ENCODE data around the gene ANXA2. TPM values are rescaled to one million over a fixed set of nuclear protein-coding genes. Genes with fewer than 3 reads are reported as not detected.

The ANXA2 gene
- total RNA-seq: 100 to 1,000 TPM; 212 to 219 TPM
- polyA plus RNA-seq: 471 TPM

DNA sequence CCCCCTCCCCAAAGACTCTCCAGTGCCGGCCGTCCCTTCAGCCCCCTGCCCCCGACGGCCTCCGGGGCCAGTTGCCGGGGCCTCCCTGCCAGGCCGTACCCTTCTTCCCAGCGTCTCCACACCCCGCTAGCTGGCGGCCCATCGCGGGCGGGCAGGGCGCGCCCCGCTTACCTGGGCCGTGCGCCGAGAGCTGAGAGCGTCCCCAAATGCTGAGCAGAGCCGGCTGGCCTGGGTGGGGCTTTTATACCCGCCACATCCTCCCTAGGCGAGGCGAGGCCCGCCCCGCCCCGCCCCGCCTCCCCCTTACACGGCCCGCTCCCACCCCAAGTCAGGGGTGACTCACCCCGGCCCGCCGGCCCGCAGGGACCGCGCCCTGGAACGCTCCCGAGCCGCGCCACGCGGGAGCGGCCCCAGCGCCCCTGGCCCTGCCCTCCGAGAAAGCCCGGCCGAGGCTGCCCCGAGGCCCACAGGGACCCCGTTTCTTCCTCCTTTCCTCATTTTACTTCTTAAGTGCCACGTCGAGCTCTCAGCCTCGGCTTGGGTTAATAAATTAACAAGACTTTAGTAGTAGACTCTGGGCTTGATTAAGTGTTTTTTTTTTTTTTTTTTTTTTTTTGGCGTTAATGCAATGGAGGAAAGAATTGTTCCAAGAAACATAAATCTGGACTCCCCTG is at the start of gene ANXA2:
ANXA2 (minus strand) TSS at position 215 of the 674 bp plus-strand sequence. CDS start 11,911 bp downstream, outside the sequence.
- H3K27ac Mint-ChIP-seq: peak within 1 kb of the TSS; percentile 93 to 99 (median 96)
- H3K4me1 Mint-ChIP-seq: peaks cover 50 to 61% (median 56%) of the 10 kb centered on the region in 3 donors
- ChIA-PET CTCF (interaction anchor here (0.6 to 1.8 kb wide), 5 partner anchors 10 to 739 kb away, joined by 3 to 7 read pairs (median 4); no protein-coding TSS in a partner anchor), POLR2A (interaction anchor here (0.5 to 2.0 kb wide), 10 partner anchors 9 to 1698 kb away, joined by 3 to 9 read pairs (median 4); partner anchors contain the start of genes BNIP2 and ICE2)
- peaks cover 2 to 37% (median 3%) of the 10 kb centered on the region in 3 donors for H3K36me3 Mint-ChIP-seq
- Histone ChIP-seq H3K27ac (ENCODE audit: low read depth, low read length) (peak within 1 kb of the TSS; percentile 90), H3K4me1 (ENCODE audit: insufficient read depth, low read length) (peaks cover 27% of the 10 kb centered on the region), H3K36me3 (ENCODE audit: insufficient read depth, low read length) (no peaks in the 10 kb centered on the region), H3K27me3 (ENCODE audit: insufficient read depth, low read length, poor library complexity, severe bottlenecking) (no peaks in the 10 kb centered on the region), H3K9me3 (ENCODE audit: low read length) (no peaks in the 10 kb centered on the region), H3K4me3 (ENCODE audit: low read length) (peak within 1 kb of the TSS; percentile 76)
- peaks cover 0 to 14% of the 10 kb centered on the region in 2 donors for H3K27me3 Mint-ChIP-seq
- DNase-seq: peak; percentile 65 to 94 (median 83)
- H3K4me3 Mint-ChIP-seq: peak within 1 kb of the TSS; percentile 85 to 98 (median 96)
- H3K9me3 Mint-ChIP-seq: peaks cover 0 to 8% (median 2%) of the 10 kb centered on the region in 5 donors

DNA sequence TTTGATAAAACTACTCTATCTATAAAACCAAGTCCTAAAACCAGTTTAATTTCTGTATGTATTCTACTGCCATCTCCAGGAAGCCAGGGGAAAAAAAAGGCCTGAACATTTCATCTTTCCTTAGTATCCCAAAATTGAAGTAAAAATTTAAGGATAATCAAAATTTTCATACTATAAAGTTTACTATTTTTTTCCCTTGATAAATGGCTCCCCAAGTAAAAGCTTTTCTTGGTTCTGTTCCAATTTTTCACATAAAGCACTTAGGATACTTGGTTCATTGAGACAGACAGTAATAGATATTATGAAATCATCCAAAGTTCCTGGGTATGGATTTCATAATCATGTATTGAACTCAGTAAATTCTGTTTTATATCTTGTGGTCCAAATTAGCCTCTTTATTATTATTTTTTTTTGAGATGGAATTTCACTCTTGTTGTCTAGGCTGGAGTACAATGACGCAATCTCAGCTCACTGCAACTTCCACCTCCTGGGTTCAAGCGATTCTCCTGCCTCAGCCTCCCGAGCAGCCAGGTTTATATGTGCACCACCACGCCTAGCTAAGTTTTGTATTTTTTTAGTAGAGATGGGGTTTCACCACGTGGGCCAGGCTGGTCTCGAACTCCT is 46.6 kb upstream of the ANXA2 start:
- H3K27ac Mint-ChIP-seq: peak overlapping the region in 1 of 8 donors; percentile 72
- CTCF ChIA-PET: interaction anchor here (0.6 to 2.4 kb wide), 5 partner anchors 11 to 85 kb away, joined by 3 to 14 read pairs (median 3); partner anchors contain the start of gene ANXA2
- DNase-seq: no peak
- POLR2A ChIA-PET: no interaction called here
- no peaks in the 10 kb centered on the region for H3K9me3 Mint-ChIP-seq
- H3K4me3 ChIP-seq (ENCODE audit: low read length): no peak overlapping the region
- no peak overlapping the region for H3K27ac ChIP-seq (ENCODE audit: low read depth, low read length)
- H3K9me3 ChIP-seq (ENCODE audit: low read length): no peaks in the 10 kb centered on the region
- peaks cover 0 to 50% (median 11%) of the 10 kb centered on the region in 3 donors for H3K36me3 Mint-ChIP-seq
- H3K27me3 Mint-ChIP-seq: no peaks in the 10 kb centered on the region
- H3K4me3 Mint-ChIP-seq: no peak overlapping the region
- H3K36me3 ChIP-seq (ENCODE audit: insufficient read depth, low read length): peaks cover 8% of the 10 kb centered on the region
- H3K4me1 Mint-ChIP-seq: peaks cover 7 to 11% (median 8%) of the 10 kb centered on the region in 3 donors
- H3K27me3 ChIP-seq (ENCODE audit: insufficient read depth, low read length, poor library complexity, severe bottlenecking): no peaks in the 10 kb centered on the region
- no peaks in the 10 kb centered on the region for H3K4me1 ChIP-seq (ENCODE audit: insufficient read depth, low read length)

DNA sequence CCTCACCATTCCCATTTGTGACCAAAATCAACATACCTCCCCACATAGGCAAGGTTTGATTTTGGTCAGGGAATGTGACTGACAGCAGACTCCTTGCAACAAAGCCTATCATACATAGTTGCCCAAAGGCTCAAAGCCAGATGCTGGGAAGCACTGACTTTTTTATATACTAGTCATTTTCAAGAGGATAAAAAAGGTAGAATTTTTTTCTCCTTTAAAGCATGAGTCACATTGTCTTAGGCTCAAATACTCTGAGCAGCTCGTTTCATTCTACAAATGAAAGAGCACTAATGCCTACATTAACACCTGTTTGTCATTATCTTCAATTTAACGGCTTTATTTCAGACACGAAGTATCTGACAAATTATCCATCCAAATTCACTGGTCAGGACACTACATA is 45.0 kb upstream of the ANXA2 start:
- H3K4me3 Mint-ChIP-seq: no peak overlapping the region
- peaks cover 0 to 42% (median 8%) of the 10 kb centered on the region in 3 donors for H3K36me3 Mint-ChIP-seq
- H3K4me3 ChIP-seq (ENCODE audit: low read length): no peak overlapping the region
- H3K4me1 ChIP-seq (ENCODE audit: insufficient read depth, low read length): no peaks in the 10 kb centered on the region
- no peak for DNase-seq
- H3K27me3 ChIP-seq (ENCODE audit: insufficient read depth, low read length, poor library complexity, severe bottlenecking): no peaks in the 10 kb centered on the region
- H3K36me3 ChIP-seq (ENCODE audit: insufficient read depth, low read length): no peaks in the 10 kb centered on the region
- H3K9me3 ChIP-seq (ENCODE audit: low read length): no peaks in the 10 kb centered on the region
- H3K27ac ChIP-seq (ENCODE audit: low read depth, low read length): no peak overlapping the region
- H3K4me1 Mint-ChIP-seq: peaks cover 7 to 11% (median 8%) of the 10 kb centered on the region in 3 donors
- ChIA-PET CTCF (interaction anchor here (1.7 to 2.4 kb wide), 2 partner anchors 83 to 150 kb away, joined by 3 to 14 read pairs; no protein-coding TSS in a partner anchor), POLR2A (no interaction called here)
- no peaks in the 10 kb centered on the region for H3K9me3 Mint-ChIP-seq
- peak overlapping the region in 1 of 8 donors; percentile 37 for H3K27ac Mint-ChIP-seq
- no peaks in the 10 kb centered on the region for H3K27me3 Mint-ChIP-seq

DNA sequence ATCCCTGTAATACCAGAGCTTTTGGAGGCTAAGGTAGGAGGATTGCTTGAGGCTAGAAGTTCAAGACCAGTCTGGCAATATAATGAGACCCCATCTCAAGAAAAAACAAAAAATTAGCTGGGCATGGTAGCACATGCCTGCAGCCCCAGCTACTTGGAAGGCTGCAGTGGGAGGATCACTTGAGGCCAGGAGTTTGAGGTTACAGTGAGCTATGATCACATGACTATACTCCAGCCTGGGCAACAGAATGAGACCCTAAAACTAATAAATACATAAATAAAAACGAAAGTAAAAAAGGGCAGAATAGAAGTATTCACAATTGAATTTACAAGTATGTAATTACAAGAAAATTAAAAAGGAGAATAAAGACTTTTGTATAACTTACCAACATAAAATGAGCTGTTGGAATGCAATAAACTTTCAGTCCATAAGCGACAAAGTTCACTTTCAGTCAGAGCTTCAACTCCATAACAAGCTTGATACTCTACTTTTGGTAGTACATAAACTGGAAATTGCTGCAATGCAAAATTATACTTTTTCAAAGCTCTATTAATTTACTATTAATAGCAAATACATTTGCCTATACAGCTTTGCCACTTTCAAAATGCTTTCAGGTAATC is 44.4 kb upstream of the ANXA2 start:
- Mint-ChIP-seq H3K9me3 (no peaks in the 10 kb centered on the region), H3K27ac (peak overlapping the region in 1 of 8 donors; percentile 36), H3K4me3 (no peak overlapping the region), H3K36me3 (peaks cover 0 to 39% (median 7%) of the 10 kb centered on the region in 3 donors), H3K4me1 (peaks cover 7 to 11% (median 8%) of the 10 kb centered on the region in 3 donors), H3K27me3 (no peaks in the 10 kb centered on the region)
- POLR2A ChIA-PET: no interaction called here
- Histone ChIP-seq H3K36me3 (ENCODE audit: insufficient read depth, low read length) (no peaks in the 10 kb centered on the region), H3K4me3 (ENCODE audit: low read length) (no peak overlapping the region), H3K4me1 (ENCODE audit: insufficient read depth, low read length) (no peaks in the 10 kb centered on the region), H3K9me3 (ENCODE audit: low read length) (no peaks in the 10 kb centered on the region), H3K27me3 (ENCODE audit: insufficient read depth, low read length, poor library complexity, severe bottlenecking) (no peaks in the 10 kb centered on the region), H3K27ac (ENCODE audit: low read depth, low read length) (no peak overlapping the region)
- DNase-seq: no peak
- CTCF ChIA-PET: interaction anchor here (1.7 kb wide), 1 partner anchor 151 kb away, joined by 3 read pairs; no protein-coding TSS in a partner anchor

DNA sequence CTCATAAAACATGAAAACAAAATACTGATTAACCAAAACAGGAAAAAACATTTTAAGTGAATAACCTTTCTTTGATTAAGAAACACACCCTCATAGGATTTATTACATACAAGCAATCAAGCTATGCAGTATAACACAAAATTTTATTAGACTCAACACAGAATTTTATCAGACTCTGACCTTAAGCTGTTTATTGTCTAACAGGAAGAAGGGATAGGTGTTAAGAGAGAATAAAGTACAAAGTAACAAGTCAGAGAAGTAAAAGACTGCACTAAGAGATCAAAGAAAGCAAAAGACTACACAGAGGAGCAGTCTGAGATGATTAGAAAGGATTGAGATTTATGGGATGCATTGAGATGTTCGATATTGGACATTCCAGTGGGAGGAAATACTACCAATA is 43.5 kb upstream of the ANXA2 start:
- POLR2A ChIA-PET: no interaction called here
- Mint-ChIP-seq H3K27ac (peak overlapping the region in 4 of 8 donors; percentile 20 to 56 (median 48)), H3K4me3 (no peak overlapping the region), H3K9me3 (no peaks in the 10 kb centered on the region), H3K27me3 (no peaks in the 10 kb centered on the region), H3K36me3 (peaks cover 0 to 33% (median 7%) of the 10 kb centered on the region in 3 donors), H3K4me1 (peaks cover 7 to 11% (median 8%) of the 10 kb centered on the region in 3 donors)
- Histone ChIP-seq H3K4me3 (ENCODE audit: low read length) (no peak overlapping the region), H3K36me3 (ENCODE audit: insufficient read depth, low read length) (no peaks in the 10 kb centered on the region), H3K9me3 (ENCODE audit: low read length) (no peaks in the 10 kb centered on the region), H3K27ac (ENCODE audit: low read depth, low read length) (no peak overlapping the region), H3K4me1 (ENCODE audit: insufficient read depth, low read length) (no peaks in the 10 kb centered on the region), H3K27me3 (ENCODE audit: insufficient read depth, low read length, poor library complexity, severe bottlenecking) (no peaks in the 10 kb centered on the region)
- CTCF ChIA-PET: interaction anchor here (1.1 to 1.7 kb wide), 3 partner anchors 38 to 152 kb away, joined by 3 to 4 read pairs (median 3); partner anchors contain the start of gene ICE2
- no peak for DNase-seq

DNA sequence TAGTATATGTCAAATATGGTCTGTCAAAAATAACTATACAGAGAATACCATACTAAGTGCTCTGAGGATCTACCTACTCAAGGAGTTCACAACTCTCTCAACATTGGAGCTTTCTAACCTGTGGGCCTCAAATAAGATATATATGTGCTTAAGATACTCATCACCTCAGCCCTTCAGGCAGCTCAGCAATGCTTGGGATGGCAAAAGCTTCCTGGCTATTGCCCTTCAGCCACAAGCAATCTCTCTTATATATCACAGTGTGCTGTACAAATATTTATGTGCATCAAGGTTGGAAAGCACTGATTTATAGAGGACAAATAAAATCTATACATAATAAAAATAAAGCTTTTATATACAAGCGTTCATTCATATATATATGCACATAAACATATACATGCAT is 40.9 kb upstream of the ANXA2 start:
- Mint-ChIP-seq H3K4me3 (no peak overlapping the region), H3K27me3 (no peaks in the 10 kb centered on the region), H3K4me1 (peaks cover 7 to 11% (median 8%) of the 10 kb centered on the region in 3 donors), H3K9me3 (no peaks in the 10 kb centered on the region), H3K36me3 (peaks cover 0 to 48% (median 10%) of the 10 kb centered on the region in 3 donors), H3K27ac (peak overlapping the region in 1 of 8 donors; percentile 17)
- H3K36me3 ChIP-seq (ENCODE audit: insufficient read depth, low read length): peaks cover 5% of the 10 kb centered on the region
- CTCF ChIA-PET: interaction anchor here (1.2 kb wide), 1 partner anchor 9 kb away, joined by 3 read pairs; no protein-coding TSS in a partner anchor
- POLR2A ChIA-PET: no interaction called here
- H3K4me3 ChIP-seq (ENCODE audit: low read length): no peak overlapping the region
- H3K4me1 ChIP-seq (ENCODE audit: insufficient read depth, low read length): no peaks in the 10 kb centered on the region
- H3K27me3 ChIP-seq (ENCODE audit: insufficient read depth, low read length, poor library complexity, severe bottlenecking): no peaks in the 10 kb centered on the region
- no peaks in the 10 kb centered on the region for H3K9me3 ChIP-seq (ENCODE audit: low read length)
- no peak overlapping the region for H3K27ac ChIP-seq (ENCODE audit: low read depth, low read length)
- DNase-seq: no peak

DNA sequence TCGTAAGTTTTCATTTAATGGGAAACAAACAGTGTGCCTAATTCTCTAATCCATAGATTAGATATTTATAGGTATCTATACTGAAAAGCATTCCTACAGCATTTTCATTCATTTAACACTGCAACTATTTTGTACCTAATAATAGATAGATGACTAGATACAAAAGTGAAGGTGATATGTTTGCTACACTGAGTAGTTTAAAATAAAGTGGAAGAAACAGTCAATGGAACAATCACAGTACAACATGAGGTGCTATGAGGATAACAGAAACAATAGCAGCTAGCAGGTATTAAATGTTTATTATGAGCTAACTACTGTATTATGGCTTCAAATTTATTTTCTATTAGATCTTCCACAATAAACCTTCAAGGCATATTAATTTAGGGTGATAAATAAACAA is 31.1 kb upstream of the ANXA2 start:
- CTCF ChIA-PET: no interaction called here

More for the DNA sequence above, 31.1 kb upstream of the ANXA2 start:
- no peaks in the 10 kb centered on the region for H3K9me3 ChIP-seq (ENCODE audit: low read length)
- no peaks in the 10 kb centered on the region for H3K4me1 ChIP-seq (ENCODE audit: insufficient read depth, low read length)
- H3K9me3 Mint-ChIP-seq: no peaks in the 10 kb centered on the region
- POLR2A ChIA-PET: no interaction called here
- H3K27ac ChIP-seq (ENCODE audit: low read depth, low read length): no peak overlapping the region
- H3K36me3 ChIP-seq (ENCODE audit: insufficient read depth, low read length): no peaks in the 10 kb centered on the region
- H3K4me1 Mint-ChIP-seq: peaks cover 0 to 3% (median 0%) of the 10 kb centered on the region in 3 donors
- no peak overlapping the region for H3K4me3 ChIP-seq (ENCODE audit: low read length)
- H3K36me3 Mint-ChIP-seq: peaks cover 3 to 56% (median 14%) of the 10 kb centered on the region in 3 donors
- no peaks in the 10 kb centered on the region for H3K27me3 ChIP-seq (ENCODE audit: insufficient read depth, low read length, poor library complexity, severe bottlenecking)
- H3K27ac Mint-ChIP-seq: no peak overlapping the region
- no peak for DNase-seq
- H3K4me3 Mint-ChIP-seq: no peak overlapping the region
- H3K27me3 Mint-ChIP-seq: no peaks in the 10 kb centered on the region

All from CD8-positive, alpha-beta memory T cell (primary cell).